AG04450 (cell line): Measurements from ENCODE around the gene TK1. TPM values are rescaled to one million over a fixed set of nuclear protein-coding genes. Genes with fewer than 3 reads are reported as not detected.

ENCODE experiments used
- CTCF ChIA-PET: fragments of 300-600, 350-600 bp; formaldehyde crosslinking; extraction: SDS; loops from one replicate; lab custom pipeline; 2022; ENCODE audit warnings: antibody characterized with exemption, inconsistent platforms; lab: Charles Lee
- POLR2A ChIA-PET: fragments of 350-600 bp; formaldehyde crosslinking; extraction: SDS; loops from one replicate; lab custom pipeline; 2021; ENCODE audit warnings: antibody characterized with exemption, inconsistent platforms; lab: Yijun Ruan, JAX
- DNase-seq: peaks from one replicate; pipeline ENCODE4 v3.0.0-alpha.2; 2011; ENCODE audit warnings: low read depth, low spot score
- H3K27ac ChIP-seq: one replicate; pipeline ENCODE4 v1.5.1; 2012; ENCODE audit warnings: low read depth, low read length, control low read depth
- H3K27me3 ChIP-seq: one replicate; pipeline ENCODE4 v1.6.0; 2012; ENCODE audit warnings: low read length; ENCODE audit not compliant: control insufficient read depth, insufficient read depth
- H3K4me3 ChIP-seq: 2 replicates; pipeline ENCODE4 v1.5.1; 2011; ENCODE audit warnings: mild to moderate bottlenecking, low read depth, low read length, control low read depth
- H3K9me3 ChIP-seq: 2 replicates; pipeline ENCODE4 v1.5.1; 2012; ENCODE audit warnings: low read length; ENCODE audit not compliant: control insufficient read depth, insufficient read depth
- polyA plus RNA-seq: library from polyadenylated mRNA; depleted of rRNA; stranded (reverse); fragments of >200 nt; gene quantifications from 2 replicates; pipeline ENCODE4 v1.2.3, GENCODE V29; 2011
- TF ChIP-seq, protein P1 (sequence below): IDR thresholded peaks from 2 replicates; pipeline ENCODE4 v1.5.1; 2011; ENCODE audit warnings: low read depth, low read length, control low read depth, inconsistent platforms

TK1 gene
- polyA plus RNA-seq, 1 experiment = 27.1 TPM

DNA sequence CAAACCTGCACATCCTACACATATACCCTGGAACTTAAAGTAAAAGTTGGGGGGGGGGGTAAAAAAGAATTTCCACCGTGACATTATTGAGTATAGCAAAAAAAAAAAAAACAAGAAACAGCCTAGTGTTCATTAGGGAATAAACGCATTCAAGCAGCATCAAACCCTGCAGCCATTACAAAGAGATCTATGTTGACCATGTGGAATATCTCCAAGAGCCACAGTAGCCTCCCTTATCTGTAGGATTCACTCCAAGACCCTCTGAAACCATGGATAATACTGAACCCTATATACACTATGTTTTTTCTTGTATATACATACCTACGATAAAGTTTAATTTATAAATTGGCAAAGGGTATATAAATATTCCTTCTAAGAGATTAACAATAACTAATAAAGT is 21.6 kb upstream of the TK1 start:
- Histone ChIP-seq H3K9me3 (no peaks in the 10 kb centered on the region; the same call in 1 of the 2 replicates), H3K27ac (no peak overlapping the region), H3K4me3 (no peak overlapping the region), H3K27me3 (no peaks in the 10 kb centered on the region)
- ChIA-PET POLR2A (no interaction called here), CTCF (interaction anchor here (2.0 kb wide), 1 partner anchor 21 kb away, joined by 4 read pairs; no protein-coding TSS in a partner anchor)
- TF ChIP-seq, protein P1, sequence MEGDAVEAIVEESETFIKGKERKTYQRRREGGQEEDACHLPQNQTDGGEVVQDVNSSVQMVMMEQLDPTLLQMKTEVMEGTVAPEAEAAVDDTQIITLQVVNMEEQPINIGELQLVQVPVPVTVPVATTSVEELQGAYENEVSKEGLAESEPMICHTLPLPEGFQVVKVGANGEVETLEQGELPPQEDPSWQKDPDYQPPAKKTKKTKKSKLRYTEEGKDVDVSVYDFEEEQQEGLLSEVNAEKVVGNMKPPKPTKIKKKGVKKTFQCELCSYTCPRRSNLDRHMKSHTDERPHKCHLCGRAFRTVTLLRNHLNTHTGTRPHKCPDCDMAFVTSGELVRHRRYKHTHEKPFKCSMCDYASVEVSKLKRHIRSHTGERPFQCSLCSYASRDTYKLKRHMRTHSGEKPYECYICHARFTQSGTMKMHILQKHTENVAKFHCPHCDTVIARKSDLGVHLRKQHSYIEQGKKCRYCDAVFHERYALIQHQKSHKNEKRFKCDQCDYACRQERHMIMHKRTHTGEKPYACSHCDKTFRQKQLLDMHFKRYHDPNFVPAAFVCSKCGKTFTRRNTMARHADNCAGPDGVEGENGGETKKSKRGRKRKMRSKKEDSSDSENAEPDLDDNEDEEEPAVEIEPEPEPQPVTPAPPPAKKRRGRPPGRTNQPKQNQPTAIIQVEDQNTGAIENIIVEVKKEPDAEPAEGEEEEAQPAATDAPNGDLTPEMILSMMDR = no peak
- DNase-seq = no peak

DNA sequence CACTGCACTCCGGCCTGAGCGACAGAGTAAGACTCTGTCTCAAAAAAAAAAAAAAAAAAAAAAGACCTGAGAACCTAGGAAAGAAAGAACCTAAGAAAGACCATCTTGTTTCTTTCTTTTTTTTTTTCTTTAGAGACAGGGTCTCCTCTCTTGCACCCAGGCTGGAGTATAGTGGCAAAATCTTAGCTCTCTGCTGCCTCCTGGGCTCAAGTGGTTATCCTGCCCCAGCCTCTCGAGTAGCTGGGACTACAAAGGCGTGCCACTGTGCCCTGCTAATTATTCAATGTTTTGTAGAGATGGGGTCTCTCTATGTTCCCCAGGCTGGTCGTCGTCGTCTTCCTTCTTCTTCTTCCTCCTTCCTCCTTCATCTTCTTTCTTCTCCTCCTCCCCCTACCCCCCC is 19.4 kb upstream of the TK1 start:
- ChIA-PET POLR2A (interaction anchor here (0.5 kb wide), 1 partner anchor 20 kb away, joined by 4 read pairs; no protein-coding TSS in a partner anchor), CTCF (interaction anchor here (1.5 to 2.0 kb wide), 2 partner anchors 19 to 20 kb away, joined by 4 read pairs; partner anchors contain the start of gene TK1)

DNA sequence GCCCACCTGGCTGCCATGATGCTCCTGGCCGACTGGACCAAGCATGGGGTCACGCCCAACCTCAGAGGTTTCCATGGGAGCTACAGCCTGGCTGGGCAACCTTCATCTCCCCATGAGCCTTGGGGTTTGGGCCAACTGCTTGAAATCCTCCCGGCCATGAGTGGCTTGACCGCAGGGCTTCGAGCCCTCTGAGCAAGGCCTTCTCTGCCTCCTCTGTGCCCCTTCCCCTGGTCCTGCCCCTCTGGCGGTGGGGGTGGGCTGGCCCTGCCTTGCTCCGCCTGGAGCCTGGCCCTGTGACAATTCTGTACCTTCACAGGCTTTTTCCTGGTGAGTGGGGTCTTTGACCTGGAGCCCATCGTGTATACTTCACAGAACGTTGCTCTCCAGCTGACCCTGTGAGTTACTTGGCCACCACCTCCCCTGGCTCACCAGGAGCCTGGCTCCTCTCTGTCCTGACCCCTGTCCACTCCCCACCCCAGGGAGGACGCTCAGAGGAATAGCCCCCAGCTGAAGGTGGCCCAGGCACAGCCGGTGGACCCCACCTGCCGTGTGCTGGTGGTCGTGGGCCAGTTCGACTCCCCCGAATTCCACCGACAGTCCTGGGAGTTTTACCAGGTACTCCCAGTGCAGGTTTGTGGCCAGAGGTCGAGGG is 18.4 kb upstream of the TK1 start:
- DNase-seq = no peak
- TF ChIP-seq, protein P1 = no peak
- no peaks in the 10 kb centered on the region for H3K9me3 ChIP-seq
- ChIA-PET CTCF (interaction anchor here (0.6 kb wide), 1 partner anchor 45 kb away, joined by 3 read pairs; no protein-coding TSS in a partner anchor), POLR2A (no interaction called here)
- no peaks in the 10 kb centered on the region for H3K27me3 ChIP-seq
- H3K4me3 ChIP-seq = no peak overlapping the region
- H3K27ac ChIP-seq = no peak overlapping the region

More for the DNA sequence above, 19.4 kb upstream of the TK1 start:
- no peak overlapping the region for H3K27ac ChIP-seq
- TF ChIP-seq, protein P1 = no peak
- DNase-seq = no peak
- H3K27me3 ChIP-seq = no peaks in the 10 kb centered on the region
- H3K4me3 ChIP-seq = no peak overlapping the region
- H3K9me3 ChIP-seq = no peaks in the 10 kb centered on the region

DNA sequence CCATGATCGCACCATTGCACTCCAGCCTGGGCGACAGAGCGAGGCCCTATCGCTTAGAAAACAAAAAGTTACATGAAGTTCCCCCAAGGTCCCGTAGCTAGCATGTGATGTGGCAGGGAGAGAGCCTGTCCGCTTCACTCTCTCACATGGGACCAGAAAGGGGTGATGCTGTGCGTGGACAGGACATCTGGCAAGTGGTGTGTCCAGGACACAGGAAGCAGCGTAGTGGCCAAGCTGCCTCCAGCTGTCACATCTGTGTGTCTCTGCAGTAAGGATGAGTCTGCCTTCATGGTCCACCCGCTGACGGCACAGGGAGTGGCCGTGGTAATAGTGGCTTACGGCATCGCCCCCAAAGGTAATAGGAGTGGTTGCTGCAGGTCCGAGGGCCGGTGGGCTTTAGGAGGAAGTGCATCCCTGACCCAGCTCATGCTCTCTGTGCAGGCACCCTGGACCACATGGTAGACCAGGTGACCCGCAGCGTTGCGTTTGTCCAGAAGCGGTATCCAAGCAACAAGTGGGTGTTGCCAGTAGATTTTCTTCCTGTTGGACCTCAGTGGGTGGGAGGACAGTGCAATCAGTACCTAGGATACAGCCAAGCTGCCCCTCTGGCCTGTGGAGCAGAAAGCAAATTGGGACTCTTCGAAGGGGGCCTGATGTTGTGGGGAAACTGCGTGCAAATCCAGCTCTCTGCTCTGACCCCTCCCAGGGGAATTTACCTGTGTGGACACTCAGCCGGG is 17.7 kb upstream of the TK1 start:
- Histone ChIP-seq H3K4me3 (no peak overlapping the region), H3K9me3 (peaks cover under 1% of the 10 kb centered on the region; the same call in 1 of the 2 replicates), H3K27ac (no peak overlapping the region), H3K27me3 (no peaks in the 10 kb centered on the region)
- no peak for DNase-seq
- ChIA-PET CTCF (interaction anchor here (0.6 to 5.8 kb wide), 2 partner anchors 18 to 883 kb away, joined by 3 to 24 read pairs; partner anchors contain the start of genes AFMID and TK1), POLR2A (interaction anchor here (0.6 kb wide), 1 partner anchor 246 kb away, joined by 4 read pairs; the partner anchor contains the start of gene TNRC6C)
- TF ChIP-seq, protein P1 = no peak
